Skeletal muscle cell (primary cell): Measurements from ENCODE around the gene ZNF343.

ENCODE experiments used
- DNase-seq: peaks from one replicate; pipeline ENCODE4 v3.0.0-alpha.2; 2010; ENCODE audit warnings: low read depth
- H3K4me3 ChIP-seq: 2 replicates; pipeline ENCODE4 v1.5.1; 2011; ENCODE audit warnings: low read depth, mild to moderate bottlenecking, control low read depth, low read length, moderate library complexity

Gene ZNF343

GRCh38 chr20:2451939-2452732 is 56.6 kb downstream of the ZNF343 start:
- no peak overlapping the region for H3K4me3 ChIP-seq
- DNase-seq = no peak

- H3K4me3 ChIP-seq = no peak overlapping the region
- DNase-seq = no peak
These were observed 57.3 kb downstream of the ZNF343 start for GRCh38 chr20:2451422-2451821.

GRCh38 chr20:2449386-2449785 is 59.3 kb downstream of the ZNF343 start:
- DNase-seq = no peak

GRCh38 chr20:2446845-2447244 is 61.9 kb downstream of the ZNF343 start:
- DNase-seq = no peak
- H3K4me3 ChIP-seq = no peak overlapping the region

More at GRCh38 chr20:2449386-2449785, 59.3 kb downstream of the ZNF343 start:
- H3K4me3 ChIP-seq = no peak overlapping the region
